ENCODE data around the gene COL6A2.
A peak's percentile ranks its signal among the peaks of the same experiment; 100 is the strongest.

COL6A2 gene

DNA sequence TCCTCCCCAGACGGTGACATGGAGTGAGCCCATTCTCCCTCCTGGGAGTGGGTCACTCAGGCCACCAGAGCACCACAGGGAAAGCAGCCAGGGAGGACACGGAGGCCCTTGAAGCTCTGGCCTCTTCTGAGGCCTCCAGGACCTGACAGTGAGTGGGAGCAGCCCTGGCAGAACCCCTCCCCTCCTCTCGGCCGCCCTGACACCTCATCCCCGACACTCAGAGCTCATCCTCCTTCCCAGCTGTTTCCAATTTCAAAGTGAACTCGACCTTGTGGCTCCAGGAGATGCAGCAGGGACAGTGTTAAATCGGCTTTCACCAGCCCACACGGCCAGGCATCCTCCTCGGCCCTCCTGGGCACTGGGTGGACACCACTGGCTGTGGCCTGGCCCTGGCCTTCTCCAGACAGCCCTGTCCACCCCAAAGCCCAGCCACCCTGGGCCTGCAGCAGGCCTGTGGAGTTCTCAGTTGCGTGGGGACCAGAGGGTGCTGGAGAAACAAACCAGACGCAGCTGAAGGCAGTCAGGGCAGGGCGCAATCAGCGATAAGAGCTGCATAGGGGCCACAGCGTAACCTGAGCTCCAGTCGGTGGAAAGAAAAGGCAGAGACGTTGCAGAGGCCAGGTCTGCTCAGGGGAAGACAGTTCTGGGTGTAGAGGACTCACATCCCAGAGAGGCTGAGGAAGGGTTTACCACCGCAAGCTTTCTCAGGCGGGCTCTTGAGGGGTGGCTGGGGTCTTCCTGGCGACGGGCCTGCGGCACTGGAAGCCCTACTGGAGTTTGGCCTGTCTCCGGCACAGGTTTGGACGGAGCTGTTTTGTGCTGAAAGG is 30.4 kb downstream of the COL6A2 start:
- peaks cover 46 to 87% (median 61%) of the 10 kb centered on the region in 3 donors for H3K36me3 ChIP-seq
- no peak overlapping the region for H3K27ac ChIP-seq
- TF ChIP-seq, protein P1, sequence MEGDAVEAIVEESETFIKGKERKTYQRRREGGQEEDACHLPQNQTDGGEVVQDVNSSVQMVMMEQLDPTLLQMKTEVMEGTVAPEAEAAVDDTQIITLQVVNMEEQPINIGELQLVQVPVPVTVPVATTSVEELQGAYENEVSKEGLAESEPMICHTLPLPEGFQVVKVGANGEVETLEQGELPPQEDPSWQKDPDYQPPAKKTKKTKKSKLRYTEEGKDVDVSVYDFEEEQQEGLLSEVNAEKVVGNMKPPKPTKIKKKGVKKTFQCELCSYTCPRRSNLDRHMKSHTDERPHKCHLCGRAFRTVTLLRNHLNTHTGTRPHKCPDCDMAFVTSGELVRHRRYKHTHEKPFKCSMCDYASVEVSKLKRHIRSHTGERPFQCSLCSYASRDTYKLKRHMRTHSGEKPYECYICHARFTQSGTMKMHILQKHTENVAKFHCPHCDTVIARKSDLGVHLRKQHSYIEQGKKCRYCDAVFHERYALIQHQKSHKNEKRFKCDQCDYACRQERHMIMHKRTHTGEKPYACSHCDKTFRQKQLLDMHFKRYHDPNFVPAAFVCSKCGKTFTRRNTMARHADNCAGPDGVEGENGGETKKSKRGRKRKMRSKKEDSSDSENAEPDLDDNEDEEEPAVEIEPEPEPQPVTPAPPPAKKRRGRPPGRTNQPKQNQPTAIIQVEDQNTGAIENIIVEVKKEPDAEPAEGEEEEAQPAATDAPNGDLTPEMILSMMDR (IDR thresholded peaks at IDR 0.05): no peak

DNA sequence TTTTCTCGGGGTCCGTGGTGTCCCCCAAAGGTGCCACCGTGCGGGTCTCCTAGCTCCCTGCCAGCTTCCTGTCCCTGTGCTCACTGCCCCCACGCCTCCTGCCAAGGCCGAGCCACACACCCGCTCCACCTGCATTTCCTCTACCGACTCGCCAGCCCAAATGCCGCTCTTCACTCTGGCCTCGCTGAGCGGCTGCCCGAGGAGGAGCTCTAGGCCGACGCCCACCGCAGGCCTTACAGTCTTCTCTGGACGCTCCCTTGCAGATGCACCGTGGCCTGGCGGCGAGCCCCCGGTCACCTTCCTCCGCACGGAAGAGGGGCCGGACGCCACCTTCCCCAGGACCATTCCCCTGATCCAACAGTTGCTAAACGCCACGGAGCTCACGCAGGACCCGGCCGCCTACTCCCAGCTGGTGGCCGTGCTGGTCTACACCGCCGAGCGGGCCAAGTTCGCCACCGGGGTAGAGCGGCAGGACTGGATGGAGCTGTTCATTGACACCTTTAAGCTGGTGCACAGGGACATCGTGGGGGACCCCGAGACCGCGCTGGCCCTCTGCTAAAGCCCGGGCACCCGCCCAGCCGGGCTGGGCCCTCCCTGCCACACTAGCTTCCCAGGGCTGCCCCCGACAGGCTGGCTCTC is 31.1 kb downstream of the COL6A2 start:
- TF ChIP-seq, protein P1 (IDR thresholded peaks at IDR 0.05): no peak
- H3K4me3 ChIP-seq: no peak overlapping the region
- no peak overlapping the region for H3K27ac ChIP-seq
- no peaks in the 10 kb centered on the region for H3K9me3 ChIP-seq
- no peaks in the 10 kb centered on the region for H3K4me1 ChIP-seq
- intact Hi-C loops (cut with DNase I; ENCODE audit: low total_unique reads): loop anchor here (10.0 kb wide), 1 partner anchor 134 kb away; no protein-coding TSS in a partner anchor
- peaks cover 46 to 80% (median 58%) of the 10 kb centered on the region in 3 donors for H3K36me3 ChIP-seq
- H3K27me3 ChIP-seq: no peaks in the 10 kb centered on the region
- DNase-seq: peak; percentile 28 to 69

More for the DNA sequence above, 30.4 kb downstream of the COL6A2 start:
- Histone ChIP-seq H3K27me3 (no peaks in the 10 kb centered on the region), H3K4me3 (no peak overlapping the region), H3K9me3 (no peaks in the 10 kb centered on the region), H3K4me1 (no peaks in the 10 kb centered on the region)
- peak; percentile 20 to 65 for DNase-seq
- intact Hi-C loops (cut with DNase I; ENCODE audit: low total_unique reads): loop anchor here (10.0 kb wide), 1 partner anchor 134 kb away; no protein-coding TSS in a partner anchor

DNA sequence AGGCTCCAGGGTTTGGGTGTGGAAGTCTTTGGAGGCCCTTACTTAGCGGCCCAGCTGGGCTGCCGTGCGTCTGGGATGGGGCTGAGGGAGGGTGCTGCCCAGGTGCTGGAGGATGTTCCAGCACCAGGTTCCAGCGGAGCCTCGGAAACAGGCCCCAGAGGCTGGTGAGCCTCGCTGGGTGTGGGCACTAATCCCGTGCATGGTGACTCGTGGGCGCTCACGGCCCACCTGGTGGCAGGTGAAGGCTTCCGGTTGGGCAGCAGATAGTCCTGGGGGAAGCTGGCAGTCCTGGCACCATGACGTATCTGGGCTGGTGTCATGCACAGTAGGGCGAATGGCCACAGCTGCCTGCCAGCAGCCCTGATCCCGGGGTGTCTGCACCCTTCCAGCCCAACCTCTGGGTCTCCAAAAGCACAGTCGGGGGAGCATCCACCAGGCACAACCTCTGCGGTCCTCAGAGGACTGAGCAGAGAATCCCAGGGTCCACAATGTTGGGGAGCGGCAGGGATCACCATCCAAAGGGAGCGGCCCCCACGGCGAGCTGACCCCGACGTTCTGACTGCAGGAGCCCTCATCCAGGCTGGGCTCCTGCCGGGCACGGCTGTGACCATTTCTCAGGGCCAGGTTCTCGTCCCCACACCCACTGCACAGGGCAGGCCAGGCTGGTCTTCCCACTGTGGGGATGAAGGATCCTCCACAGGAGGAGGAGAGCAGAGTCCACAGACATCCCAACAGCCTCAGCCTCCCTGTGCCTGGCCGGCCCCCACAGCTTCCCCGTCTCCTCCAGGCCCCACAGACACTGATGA is 32.1 kb downstream of the COL6A2 start:
- intact Hi-C loops (cut with DNase I; ENCODE audit: low total_unique reads): loop anchor here (10.0 kb wide), 1 partner anchor 135 kb away; no protein-coding TSS in a partner anchor
- Histone ChIP-seq H3K36me3 (peaks cover 37 to 70% (median 48%) of the 10 kb centered on the region in 3 donors), H3K4me3 (no peak overlapping the region), H3K27me3 (no peaks in the 10 kb centered on the region), H3K9me3 (no peaks in the 10 kb centered on the region), H3K4me1 (no peaks in the 10 kb centered on the region), H3K27ac (no peak overlapping the region)
- DNase-seq: no peak
- TF ChIP-seq, protein P1 (IDR thresholded peaks at IDR 0.05): no peak

DNA sequence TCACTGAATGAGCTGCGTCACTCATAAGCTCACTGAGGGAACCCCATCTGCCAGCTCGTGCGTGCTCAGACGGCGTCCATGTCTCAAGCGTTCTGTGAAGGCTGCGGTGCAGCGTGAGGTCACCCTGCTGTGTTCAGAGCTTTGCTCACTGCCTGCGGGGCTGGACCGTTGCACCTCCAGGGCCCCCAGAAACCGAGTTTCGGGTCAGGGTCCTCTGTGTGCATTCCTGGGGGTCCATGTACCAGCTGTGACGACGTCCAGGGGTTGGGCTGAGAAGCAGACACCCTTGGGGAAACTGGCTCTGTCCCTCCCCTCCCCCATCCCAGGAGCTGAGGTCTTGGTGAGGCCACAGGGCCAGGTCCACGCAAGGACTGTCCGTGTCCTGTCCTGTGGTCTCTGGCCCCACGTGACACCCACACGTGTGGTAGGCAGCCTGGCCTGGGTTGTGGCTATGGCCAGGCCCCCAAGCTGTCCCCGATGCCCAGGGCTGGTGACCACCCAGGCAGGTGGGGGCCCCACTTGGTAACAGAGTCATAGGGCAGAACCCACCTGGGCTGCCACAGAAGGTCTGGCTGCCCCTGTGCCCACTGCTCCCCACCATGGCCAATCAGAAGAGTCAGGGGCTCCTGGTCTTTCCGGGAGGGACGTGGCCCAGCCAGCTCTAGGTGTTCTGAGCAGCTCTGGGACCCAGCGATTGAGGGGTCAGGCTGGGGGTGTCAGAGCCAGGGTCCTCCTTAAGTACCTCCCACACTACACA is 33.1 kb downstream of the COL6A2 start:
- TF ChIP-seq, protein P1 (IDR thresholded peaks at IDR 0.05): no peak
- no peak overlapping the region for H3K4me3 ChIP-seq
- no peak overlapping the region for H3K27ac ChIP-seq
- no peak for DNase-seq
- H3K27me3 ChIP-seq: no peaks in the 10 kb centered on the region
- H3K4me1 ChIP-seq: no peaks in the 10 kb centered on the region
- H3K9me3 ChIP-seq: no peaks in the 10 kb centered on the region
- peaks cover 27 to 60% (median 38%) of the 10 kb centered on the region in 3 donors for H3K36me3 ChIP-seq
- intact Hi-C loops (cut with DNase I; ENCODE audit: low total_unique reads): no loop called here

DNA sequence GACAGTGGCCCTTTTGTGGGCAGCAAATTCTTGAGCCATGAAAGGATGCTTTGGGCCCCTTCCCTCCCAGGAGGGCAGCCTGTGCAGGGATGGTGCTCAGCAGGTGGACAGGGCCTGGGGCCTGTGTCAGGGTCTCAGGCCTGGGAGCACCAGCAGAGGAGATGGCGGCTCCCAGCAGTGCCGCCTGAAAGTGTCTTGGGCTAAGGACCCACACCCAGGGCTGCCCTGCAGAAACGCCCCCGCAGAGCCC is 33.6 kb downstream of the COL6A2 start:
- Histone ChIP-seq H3K27ac (no peak overlapping the region), H3K4me1 (no peaks in the 10 kb centered on the region), H3K9me3 (no peaks in the 10 kb centered on the region), H3K4me3 (no peak overlapping the region), H3K36me3 (peaks cover 22 to 55% (median 33%) of the 10 kb centered on the region in 3 donors), H3K27me3 (no peaks in the 10 kb centered on the region)
- no peak for DNase-seq
- intact Hi-C loops (cut with DNase I; ENCODE audit: low total_unique reads): no loop called here
- TF ChIP-seq, protein P1 (IDR thresholded peaks at IDR 0.05): no peak

All from tibial artery (tissue), 4 donors.